ENCODE measurements around the gene ABCF2.

ABCF2 gene

DNA sequence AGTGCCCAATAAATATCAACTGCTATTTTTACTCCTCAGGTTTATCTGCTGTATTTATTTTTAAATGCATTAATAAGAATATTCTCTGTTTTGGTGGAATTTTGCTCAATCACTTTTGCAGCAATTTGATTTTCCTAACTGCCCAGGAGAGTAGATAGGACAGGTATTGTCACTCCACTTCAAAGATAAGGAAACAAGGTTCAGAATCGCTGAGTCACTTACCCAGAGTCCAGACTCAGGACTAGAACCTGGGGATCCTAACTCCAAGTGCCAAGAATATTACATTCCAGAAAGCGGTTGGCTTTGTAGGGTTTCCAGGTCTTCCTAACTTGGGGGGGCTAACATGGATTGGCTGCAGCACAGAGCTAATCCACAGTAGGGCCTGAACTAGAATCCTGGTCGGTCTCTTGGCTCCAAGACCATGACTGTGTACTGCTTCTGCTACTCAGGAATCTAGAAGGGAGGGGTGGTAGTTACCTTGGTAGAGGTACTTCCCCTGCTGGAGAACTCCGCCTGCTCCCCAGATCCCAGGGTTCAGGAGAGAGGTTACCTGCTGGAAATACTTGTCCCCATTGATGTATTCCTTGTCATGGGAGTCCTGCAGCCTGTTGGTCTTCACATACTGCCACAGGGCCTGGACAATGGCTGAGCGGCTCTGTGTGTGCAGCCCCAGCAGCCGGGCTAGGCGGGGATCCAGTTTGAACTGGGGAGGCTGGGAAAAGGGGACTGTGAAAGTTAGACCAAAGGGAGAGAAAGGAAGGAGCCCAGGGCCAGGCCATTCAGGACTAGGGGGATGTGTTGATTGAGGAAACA, 14.1 kb upstream of the ABCF2 start:
- no peak for FAIRE-seq

DNA sequence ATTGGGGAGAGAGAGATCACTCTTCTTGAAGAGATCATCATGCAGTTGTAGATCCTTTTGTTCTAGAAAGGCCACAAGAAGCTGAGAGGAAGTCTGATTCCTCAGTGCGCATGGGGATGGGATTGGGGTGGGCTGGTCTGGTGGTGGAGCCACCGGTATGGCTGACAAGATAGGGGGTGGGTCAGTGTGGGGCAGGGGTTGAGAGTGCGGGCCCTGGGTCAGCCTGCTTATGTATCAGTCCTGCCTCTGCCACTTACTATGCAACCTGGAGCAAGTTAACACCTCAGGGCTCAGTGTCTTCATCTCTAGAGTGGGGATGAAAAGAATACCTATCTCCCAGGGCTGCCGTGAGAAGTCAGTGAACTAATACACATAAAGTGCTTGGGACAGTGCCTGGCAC, 13.5 kb upstream of the ABCF2 start:
- FAIRE-seq = no peak

DNA sequence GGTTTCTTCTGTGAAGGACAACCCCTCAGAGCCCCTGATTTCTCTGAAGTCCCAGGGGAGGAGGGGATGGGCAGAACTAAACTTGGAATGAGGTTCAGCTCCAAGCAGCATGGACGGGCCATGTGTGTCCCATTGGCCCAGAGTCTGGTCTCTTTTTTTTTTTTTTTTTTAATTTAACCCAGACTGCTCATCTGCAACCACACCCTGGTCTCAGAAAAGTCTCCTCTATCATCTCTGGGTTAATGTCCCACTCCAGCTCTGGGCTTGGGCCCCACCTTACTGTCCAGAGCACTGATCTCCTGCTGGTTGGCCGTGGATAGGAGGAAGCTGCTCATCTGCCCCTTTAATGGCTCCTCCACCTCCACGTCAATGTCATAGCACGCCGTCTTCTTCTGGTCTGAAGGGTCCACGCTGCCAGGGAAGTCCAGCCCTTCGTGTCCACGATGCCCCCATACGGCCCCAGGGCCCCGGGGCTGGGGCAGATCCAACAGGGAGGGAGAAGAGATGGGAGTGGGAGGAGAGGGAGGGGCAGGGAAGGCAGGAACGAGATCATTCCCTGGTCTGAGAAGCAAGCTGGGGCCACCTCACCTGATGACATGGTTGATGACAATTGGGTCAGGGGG, 12.9 kb upstream of the ABCF2 start:
- FAIRE-seq = no peak

DNA sequence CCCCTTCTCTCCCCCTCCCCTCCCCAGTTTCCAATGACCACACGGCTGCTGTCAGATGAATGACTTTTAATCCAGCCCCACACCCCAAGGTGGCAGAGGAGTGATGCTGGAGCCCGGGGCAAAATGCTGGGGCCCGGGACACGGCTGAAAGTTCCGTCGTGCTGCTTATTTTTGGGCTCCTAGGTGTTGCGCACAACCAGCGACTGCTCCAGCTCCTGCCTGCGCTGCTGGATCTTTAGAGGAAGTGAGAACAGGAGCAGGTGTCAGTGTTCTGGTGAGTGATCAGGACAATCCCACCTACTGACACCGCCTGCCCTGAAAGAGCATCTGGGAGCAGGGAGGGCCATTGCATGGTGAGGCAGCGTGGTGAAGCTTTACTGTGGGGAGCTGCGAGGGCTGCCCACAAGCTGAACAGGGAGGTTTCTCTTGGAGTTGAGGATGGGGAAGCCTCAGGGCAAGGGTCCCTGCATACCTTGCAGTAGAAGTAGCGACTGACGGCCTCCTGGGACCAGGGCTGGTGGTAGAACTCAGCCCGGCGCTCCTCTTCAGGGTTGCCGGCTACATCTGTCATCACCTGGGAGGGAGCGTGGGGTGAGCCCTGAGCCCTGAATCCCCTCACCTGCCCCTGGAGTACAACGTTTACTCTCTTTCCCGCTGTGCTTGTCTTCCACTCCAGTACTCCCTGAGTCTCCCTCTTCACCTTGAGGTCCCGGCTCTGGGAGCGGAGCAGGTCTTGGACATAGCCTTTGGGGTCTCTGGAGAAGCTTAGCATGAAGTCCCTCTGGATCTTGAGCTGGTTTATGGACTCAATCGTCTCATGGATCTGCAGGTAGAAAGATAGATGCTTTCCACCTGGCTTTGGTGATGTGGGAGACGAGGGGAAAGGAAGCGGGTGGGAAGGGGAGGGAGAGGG, 12.2 kb upstream of the ABCF2 start:
- FAIRE-seq = no peak

DNA sequence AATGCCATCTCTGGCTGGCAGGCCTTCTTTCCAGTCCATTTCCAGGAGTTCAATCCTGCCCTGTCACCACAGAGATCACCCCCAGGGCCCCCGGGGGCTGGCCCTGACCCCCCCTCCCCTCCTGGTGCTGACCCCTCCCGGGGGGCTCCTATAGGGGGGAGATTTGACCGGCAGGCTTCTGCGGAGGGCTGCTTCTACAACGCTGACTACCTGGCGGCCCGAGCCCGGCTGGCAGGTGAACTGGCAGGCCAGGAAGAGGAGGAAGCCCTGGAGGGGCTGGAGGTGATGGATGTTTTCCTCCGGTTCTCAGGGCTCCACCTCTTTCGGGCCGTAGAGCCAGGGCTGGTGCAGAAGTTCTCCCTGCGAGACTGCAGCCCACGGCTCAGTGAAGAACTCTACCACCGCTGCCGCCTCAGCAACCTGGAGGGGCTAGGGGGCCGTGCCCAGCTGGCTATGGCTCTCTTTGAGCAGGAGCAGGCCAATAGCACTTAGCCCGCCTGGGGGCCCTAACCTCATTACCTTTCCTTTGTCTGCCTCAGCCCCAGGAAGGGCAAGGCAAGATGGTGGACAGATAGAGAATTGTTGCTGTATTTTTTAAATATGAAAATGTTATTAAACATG, 11.3 kb upstream of the ABCF2 start:
- no peak for FAIRE-seq

DNA sequence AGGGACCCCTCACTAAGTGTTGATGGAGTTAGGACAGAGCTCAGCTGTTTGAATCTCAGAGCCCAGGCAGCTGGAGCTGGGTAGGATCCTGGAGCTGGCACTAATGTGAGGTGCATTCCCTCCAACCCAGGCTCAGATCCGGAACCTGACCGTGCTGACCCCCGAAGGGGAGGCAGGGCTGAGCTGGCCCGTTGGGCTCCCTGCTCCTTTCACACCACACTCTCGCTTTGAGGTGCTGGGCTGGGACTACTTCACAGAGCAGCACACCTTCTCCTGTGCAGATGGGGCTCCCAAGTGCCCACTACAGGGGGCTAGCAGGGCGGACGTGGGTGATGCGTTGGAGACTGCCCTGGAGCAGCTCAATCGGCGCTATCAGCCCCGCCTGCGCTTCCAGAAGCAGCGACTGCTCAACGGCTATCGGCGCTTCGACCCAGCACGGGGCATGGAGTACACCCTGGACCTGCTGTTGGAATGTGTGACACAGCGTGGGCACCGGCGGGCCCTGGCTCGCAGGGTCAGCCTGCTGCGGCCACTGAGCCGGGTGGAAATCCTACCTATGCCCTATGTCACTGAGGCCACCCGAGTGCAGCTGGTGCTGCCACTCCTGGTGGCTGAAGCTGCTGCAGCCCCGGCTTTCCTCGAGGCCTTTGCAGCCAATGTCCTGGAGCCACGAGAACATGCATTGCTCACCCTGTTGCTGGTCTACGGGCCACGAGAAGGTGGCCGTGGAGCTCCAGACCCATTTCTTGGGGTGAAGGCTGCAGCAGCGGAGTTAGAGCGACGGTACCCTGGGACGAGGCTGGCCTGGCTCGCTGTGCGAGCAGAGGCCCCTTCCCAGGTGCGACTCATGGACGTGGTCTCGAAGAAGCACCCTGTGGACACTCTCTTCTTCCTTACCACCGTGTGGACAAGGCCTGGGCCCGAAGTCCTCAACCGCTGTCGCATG, 10.5 kb upstream of the ABCF2 start:
- no peak for FAIRE-seq

DNA sequence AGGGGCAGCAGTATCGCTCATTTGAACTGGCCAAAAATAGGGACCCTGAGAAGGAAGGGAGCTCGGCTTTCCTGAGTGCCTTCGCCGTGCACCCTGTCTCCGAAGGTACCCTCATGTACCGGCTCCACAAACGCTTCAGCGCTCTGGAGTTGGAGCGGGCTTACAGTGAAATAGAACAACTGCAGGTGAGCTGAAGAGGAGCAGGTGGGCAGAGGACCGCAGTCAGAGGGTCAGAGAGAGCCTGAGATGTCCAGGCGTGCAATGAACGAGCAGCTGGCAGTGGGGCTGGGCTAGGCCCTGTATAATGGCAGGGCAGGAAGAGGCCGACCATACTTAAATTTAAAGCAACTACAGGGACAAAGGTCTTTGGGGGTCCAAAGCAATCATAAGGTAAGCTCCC, 9.4 kb upstream of the ABCF2 start:
- no peak for FAIRE-seq

DNA sequence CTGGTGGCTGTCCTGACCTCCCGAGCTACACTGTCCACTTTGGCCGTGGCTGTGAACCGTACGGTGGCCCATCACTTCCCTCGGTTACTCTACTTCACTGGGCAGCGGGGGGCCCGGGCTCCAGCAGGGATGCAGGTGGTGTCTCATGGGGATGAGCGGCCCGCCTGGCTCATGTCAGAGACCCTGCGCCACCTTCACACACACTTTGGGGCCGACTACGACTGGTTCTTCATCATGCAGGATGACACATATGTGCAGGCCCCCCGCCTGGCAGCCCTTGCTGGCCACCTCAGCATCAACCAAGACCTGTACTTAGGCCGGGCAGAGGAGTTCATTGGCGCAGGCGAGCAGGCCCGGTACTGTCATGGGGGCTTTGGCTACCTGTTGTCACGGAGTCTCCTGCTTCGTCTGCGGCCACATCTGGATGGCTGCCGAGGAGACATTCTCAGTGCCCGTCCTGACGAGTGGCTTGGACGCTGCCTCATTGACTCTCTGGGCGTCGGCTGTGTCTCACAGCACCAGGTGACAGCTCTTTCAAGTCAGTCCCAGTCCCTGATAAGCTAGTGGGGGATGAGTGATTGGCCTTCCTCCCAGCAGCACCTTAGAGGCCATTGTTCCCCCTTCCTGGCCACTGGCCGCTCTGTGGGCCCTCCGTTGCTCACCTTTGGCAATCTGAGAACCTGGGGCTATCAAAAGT, 8.2 kb upstream of the ABCF2 start:
- FAIRE-seq = no peak

DNA sequence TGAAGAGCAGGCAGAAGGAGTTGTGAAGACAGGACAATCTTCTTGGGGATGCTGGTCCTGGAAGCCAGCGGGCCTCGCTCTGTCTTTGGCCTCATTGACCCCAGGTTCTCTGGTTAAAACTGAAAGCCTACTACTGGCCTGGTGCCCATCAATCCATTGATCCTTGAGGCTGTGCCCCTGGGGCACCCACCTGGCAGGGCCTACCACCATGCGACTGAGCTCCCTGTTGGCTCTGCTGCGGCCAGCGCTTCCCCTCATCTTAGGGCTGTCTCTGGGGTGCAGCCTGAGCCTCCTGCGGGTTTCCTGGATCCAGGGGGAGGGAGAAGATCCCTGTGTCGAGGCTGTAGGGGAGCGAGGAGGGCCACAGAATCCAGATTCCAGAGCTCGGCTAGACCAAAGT, 6.8 kb upstream of the ABCF2 start:
- no peak for FAIRE-seq

DNA sequence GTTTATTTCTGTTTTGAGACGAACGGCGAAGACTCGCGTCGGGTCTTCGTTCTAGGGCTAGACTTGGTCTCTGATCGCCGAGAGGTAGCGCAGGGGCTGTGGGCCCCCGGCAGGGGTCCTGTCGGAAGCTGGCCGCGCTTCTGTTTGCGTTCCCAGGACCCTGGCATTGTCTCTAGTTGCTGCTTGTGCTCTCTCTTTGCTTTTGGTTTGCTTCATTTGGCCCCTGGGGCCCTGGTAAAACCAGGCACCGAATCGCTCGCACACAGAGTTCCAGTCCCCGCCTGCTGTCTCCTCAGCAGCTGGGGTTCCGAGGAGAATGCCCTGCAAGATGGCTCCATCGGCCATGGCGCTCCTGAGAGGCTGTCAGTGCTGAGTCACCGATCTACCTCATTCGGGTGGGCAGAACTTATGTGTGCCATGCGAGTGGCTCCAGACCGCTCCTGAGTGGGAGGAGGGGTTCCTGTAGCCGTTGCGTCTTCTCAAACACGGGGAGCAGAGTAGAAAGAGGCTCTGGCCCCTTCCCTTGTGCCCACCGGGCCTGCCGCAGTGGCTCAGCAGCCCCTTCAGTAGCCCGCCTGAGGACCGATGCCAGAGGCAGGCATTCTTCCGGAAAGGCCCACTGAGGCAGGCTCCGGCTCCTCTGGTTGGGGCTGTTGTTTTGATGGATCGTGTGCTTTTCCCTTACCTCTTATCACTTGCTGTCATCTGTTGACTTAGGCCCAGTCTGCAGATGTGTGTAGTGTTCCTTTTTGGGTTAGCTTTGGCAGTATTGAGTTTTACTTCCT, 6.1 kb upstream of the ABCF2 start:
- no peak for FAIRE-seq

DNA sequence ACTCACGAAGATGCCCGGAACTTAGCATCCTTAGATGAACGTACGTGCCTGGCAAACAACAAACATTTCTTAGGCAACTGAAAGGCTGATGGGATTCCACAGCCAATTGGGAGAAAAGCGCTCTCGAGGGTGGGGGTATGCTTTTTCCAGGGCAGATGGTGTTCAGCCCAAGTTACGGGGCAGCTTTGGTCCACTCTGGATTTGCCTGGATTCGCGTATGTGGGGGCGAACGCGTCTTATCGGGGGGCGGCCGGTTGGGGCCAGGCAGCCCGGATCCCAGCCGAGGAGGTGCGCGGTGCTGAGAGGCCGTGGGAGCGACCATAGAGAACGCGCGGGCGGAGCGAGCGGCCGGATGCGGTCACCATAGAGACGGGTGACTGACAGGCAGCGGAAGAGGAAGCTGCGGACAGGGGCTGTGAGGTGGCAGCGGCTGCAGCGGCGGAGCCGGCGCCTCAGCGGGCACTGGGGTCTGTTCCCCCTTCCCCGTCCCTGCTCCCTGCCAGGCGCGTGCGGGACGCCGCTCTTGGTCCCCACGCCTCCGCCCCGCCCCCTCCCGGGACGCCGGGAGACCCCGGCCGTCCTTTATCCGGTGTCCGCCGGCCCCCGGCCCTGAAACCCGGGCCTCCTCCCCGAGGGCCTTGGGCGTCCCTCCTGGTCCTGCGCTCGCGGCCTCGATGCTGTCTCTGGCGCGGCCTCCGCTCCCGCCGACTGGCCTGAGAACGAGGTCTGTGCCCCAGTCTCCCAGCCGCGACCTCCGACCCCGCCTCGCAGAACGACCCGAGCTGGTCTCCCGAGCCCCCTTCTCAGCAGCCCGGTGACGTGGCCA, 5.3 kb upstream of the ABCF2 start, which contains the start of gene CHPF2:
Gene CHPF2, plus strand, starts transcription at position 393 of the 826 bp plus-strand sequence. CDS start 1,529 bp downstream, outside the sequence.
- FAIRE-seq = no peak

DNA sequence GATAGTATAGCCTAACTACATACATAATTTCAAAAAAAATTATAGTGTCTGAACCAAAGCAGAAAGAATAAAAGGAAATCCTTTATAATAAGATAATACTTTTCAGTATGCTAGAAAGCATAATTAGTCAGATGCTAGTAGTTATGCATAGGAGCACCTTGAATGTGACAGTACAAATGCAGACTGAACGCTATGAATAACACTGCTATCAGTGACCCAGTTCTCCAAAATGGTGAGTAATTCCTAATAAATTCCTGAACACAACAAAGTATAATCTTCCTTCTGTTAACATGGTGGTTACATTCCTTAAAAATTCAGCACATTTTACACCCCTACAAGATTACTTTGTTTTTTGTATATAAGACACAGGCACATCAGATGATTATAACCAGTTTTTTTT, 4.1 kb upstream of the ABCF2 start:
- FAIRE-seq = no peak

DNA sequence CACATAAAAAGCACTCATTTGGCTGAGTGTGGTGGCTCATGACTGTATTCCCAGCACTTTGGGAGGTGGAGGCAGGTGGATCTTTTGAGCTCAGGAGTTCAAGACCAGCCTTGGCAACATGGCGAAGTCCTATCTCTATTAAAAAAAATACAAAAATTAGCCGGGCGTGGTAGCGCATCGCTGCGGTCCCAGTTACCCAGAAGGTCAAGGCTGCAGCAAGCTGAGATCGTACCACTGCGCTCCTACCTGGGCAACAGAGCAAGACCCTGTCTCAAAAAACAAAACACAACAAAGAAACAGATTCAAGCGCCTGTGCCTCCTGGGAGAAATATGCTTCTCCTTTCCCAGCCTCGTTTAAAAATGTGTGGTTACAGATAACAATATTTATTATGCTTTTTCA, 2.2 kb upstream of the ABCF2 start:
- FAIRE-seq = no peak

DNA sequence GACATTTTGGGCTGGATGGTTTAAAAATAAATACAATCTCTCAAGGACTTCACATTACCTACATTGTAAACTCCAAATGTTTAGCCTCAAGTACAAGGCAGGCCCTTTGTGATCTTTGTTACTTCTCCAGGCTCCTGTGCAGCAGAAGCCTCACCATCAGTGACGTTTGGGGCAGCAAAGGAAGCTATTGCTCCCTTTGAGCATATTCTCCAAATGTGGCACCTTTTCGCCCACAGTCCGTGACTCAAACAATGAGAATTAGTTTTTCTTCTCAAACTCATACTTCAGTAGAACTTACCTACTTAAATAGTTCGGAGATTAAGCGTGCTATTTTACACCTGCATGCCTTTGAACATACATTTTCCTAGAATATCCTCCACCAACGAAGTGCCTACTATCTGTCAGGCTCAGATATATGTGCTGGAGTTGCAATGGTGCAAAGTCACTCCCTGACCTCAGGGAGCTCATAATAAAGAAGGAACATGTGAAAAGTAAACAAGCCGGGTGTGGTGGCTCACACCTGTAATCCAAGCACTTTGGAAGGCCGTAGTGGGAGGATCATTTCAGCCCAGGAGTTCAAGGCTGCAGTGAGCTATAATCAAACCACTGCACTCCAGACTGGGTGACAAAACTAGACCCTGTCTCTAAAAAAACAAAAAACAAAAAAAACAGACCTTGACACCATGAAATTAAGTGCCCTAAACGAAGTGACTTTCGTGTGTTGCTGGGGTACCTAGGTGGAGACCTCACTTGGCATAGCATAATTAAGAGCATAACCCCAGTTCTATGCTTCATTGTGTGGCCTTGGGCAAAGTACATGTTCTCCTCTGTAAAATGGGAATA, 1.2 kb upstream of the ABCF2 start:
- no peak for FAIRE-seq

DNA sequence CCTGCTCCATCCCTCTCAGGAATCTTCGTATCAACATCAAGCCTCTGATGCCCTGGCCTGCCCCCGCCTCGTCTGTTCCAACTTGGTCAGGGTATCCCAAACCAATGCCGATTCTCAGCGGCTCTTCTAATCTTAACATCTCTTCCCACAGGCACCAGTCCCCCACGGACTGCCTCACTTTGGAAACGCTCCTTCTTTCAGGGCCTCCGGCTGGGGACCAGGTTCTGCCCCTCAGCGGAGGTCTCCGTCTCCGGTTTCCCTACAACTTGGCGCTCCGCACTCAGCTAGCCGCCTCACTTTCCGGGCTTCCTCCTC, 488 bp downstream of the ABCF2 start:
- FAIRE-seq = no peak

DNA sequence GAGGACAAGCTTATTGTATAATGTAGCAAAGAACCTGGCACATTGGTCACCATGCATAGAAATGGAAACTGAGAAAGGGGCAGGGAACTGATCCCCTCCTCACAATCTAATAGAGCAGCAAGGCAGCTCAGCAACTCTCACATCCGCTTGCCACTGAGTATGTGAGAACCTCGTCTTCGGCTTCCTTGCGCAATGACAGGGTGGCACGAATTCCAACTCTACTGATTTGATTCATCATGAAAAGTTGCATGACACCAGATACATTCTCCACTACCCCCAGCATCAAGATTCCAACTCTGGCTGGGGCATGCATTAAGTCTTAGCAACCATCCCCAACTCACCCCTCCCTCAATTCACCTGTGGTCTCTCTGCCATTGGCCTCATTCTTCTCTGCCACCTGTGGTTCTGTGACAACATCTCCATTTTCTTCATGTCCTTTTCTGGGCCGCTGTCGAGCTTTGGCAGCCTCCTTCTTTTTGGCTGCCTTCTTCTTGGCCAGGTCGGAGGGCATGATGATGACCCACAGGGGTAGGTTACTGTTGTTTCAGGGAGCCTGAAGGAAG, 976 bp downstream of the ABCF2 start:
- FAIRE-seq = no peak

DNA sequence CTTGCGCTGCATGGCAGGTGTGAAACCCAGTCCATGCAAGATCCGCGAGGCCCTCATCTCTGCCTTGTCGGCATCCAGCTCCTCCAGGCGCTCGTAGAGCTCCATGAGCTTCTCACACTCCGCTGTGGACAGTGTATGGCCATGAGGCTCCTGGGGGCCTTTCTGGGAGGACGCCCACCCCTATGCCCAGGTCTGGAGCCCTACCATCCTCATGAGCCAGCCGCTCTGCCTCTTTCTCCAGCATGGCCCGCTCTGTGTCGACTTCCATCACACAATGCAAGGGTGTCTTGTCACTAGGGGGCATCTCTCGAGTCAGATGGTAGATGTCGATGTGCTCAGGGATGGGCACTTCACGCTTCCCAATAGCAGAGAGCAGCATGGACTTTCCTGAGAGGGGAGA, 3.3 kb downstream of the ABCF2 start:
- no peak for FAIRE-seq

DNA sequence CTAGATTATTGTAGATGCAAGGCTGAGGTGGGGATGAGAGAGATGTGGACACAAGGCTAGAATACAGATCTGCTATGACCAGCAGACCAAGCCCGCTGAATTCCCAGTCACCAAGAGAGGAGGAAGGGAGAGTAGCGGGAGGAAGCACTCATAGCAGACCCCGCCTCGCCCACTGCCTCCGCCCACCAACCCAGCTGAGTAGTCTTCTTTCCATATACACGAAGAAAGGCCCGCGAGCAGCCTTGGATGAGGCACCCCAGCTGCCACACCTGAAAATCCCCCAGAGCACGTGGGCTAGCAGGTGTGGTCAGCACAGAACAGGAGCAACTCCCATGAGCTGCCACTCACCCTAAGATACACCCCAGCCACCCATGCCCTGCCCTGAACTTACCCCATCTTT, 8.8 kb downstream of the ABCF2 start:
- no peak for FAIRE-seq

Data from G401.6 (cell line).